ENCODE measurements around the gene DBH.

DBH gene

DNA sequence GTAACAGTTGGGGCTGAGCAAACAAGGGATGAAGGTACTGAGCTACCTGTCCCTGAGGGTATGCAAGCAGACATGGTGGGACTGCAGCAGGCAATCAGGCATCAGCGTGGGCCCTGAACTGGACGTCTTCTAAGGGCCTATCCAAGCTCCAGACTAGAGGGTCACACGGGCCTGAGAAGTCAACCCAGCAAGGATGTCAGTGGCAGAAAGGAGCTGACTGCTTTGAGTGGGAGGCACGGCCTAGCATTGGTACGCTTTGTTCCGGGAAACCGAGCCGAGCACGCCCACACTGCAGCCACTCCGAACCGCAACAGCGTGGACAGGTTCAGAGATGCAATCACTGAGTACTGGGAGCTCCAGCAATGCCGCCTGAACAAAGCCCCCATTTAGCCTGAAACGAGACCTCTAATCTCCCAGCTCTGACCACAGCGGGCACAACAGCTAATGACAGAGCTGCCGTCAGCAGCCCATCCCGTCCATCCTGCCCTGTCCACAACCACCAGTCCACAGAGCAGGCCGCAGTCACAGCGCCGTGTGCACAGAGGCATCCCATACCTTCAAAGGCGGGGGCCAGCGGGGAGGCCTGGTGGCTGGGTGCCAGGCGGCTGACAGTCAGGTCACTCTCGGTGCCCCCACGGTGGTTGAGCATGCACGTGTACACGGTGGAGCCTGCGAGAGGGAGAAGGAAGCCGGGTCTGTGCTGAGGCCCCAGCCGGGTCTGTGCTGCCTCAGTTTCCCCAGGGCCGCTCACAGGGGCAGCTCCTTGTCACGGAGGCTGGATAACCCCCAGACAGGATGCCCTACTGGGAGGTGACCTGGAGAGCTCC is 57.8 kb downstream of the DBH start:
- TF ChIP-seq, protein P1, sequence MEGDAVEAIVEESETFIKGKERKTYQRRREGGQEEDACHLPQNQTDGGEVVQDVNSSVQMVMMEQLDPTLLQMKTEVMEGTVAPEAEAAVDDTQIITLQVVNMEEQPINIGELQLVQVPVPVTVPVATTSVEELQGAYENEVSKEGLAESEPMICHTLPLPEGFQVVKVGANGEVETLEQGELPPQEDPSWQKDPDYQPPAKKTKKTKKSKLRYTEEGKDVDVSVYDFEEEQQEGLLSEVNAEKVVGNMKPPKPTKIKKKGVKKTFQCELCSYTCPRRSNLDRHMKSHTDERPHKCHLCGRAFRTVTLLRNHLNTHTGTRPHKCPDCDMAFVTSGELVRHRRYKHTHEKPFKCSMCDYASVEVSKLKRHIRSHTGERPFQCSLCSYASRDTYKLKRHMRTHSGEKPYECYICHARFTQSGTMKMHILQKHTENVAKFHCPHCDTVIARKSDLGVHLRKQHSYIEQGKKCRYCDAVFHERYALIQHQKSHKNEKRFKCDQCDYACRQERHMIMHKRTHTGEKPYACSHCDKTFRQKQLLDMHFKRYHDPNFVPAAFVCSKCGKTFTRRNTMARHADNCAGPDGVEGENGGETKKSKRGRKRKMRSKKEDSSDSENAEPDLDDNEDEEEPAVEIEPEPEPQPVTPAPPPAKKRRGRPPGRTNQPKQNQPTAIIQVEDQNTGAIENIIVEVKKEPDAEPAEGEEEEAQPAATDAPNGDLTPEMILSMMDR (IDR thresholded peaks at IDR 0.05; ENCODE audit: borderline replicate concordance, insufficient read depth, low read depth, low read length), result no peak

DNA sequence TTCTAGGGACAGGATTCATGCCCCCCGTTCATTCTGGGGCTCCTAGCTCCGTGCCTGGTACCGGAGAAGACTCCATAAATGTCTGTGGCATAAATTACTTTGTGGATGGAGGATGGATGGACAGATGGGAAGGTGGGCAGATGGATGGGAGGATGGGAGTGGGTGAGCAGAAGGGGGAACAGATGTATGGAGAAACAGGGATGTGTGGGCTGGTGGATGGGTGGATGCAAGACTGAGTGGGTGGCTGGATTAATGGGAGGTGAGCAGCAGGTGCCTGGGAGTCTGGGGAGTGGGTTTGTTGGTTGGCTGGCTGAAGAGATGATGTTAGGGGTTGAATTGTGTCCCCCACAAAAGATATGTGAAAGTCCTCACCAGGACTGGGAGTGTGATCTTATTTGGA is 58.5 kb downstream of the DBH start:
- TF ChIP-seq, protein P1 (IDR thresholded peaks at IDR 0.05; ENCODE audit: borderline replicate concordance, insufficient read depth, low read depth, low read length), result no peak

More for the DNA sequence above, 57.8 kb downstream of the DBH start:
- H3K4me3 ChIP-seq (ENCODE audit: low read depth, low read length), result no peak overlapping the region

DNA sequence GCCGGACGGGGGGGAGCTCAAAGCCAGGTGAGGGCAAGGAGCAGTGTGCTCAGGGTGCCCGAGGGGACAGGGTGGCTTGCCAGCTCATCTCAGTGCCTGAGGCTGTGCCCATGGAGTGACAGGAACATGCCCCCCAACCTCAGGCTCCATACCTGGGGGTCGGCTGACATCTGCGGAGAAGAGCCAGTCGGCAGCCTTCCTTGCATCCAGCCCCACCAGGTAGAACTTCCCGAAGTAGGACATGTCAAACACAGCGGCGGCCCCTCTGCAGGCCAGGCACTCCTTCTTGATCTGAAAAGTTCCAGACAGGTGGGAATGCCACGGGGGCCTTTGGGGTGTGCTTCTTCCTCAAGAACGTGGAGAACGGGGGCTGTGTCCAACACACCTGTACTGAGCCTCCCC is 59.9 kb downstream of the DBH start:
- TF ChIP-seq, protein P1 (IDR thresholded peaks at IDR 0.05; ENCODE audit: borderline replicate concordance, insufficient read depth, low read depth, low read length), result no peak
- no peak overlapping the region for H3K4me3 ChIP-seq (ENCODE audit: low read depth, low read length)

More for the DNA sequence above, 58.5 kb downstream of the DBH start:
- H3K4me3 ChIP-seq (ENCODE audit: low read depth, low read length), result no peak overlapping the region

DNA sequence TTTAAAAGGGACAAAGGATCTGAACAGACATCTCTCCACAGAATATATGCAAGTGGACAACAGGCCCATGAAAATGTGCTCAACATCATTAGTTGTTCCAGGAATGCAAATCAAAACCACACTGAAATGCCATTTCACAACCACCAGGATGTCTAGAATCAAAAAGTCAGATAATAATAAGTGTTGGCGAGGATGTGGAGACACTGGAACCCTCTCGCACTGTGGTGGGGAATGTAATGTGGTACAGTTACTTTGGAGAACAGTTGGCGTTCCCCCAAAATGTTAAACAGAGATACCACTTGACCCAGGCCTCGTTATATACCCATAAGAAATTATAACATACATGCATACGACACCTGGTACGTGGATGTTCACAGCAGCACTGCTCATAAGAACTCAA is 63.4 kb downstream of the DBH start:
- TF ChIP-seq, protein P1 (IDR thresholded peaks at IDR 0.05; ENCODE audit: borderline replicate concordance, insufficient read depth, low read depth, low read length), result no peak
- no peak overlapping the region for H3K4me3 ChIP-seq (ENCODE audit: low read depth, low read length)

DNA sequence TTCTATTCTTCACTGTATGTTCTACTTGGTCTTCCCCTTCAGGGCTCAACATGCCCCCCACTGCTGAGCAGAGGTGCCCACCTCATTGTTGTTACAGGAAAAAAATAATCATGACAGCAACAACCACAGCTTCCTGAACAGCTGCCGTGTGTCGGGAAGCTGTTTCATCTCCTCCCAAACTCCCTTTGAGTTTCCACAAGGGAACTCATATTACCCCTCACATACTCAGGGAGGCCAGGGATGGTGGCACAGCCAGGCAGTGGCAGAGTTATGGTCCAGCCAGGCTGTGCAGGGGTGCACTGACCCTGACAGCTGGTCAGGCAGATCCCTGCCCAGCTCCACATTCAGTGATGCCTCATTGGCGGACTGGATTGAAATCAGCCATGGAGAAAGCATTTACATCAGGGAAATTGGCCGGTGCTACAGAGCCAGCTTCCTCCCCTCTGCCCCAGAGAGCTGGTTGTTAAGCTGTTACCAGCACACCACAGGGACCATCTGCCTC is 64.7 kb downstream of the DBH start:
- TF ChIP-seq, protein P1 (IDR thresholded peaks at IDR 0.05; ENCODE audit: borderline replicate concordance, insufficient read depth, low read depth, low read length), result no peak
- H3K4me3 ChIP-seq (ENCODE audit: low read depth, low read length), result no peak overlapping the region

DNA sequence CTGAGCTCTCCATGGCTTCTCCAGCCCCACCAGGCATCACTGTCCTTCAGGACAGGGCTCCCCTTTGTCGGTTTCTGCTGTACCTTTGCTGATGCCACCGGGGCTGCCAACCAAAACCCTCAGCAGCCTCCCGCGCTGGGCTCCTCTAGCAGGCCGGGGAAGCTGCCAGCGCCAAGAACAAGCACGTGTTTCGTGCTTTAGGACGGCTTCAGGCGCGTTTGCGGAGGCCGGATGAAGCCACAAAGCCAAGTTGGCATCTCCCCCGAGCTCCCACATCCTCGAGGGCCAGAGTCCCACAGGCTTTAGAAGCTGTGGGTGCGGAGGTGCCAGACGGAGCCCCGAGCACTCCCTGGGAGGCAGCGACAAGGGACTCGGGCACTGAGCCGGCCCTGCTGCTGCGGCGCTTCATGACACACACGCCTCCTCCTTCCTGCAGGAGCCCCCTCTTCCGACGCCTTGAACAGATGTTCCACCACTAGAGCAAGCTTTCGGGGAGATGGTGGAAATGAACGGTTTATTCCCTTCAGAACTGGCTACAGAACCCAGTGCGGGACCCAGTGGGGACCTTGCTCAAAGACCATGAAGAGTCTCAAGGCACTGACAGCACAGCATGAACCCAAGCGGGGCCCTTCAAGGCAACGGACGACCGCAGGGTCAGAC is 65.3 kb downstream of the DBH start:
- TF ChIP-seq, protein P1 (IDR thresholded peaks at IDR 0.05; ENCODE audit: borderline replicate concordance, insufficient read depth, low read depth, low read length), result no peak
- H3K4me3 ChIP-seq (ENCODE audit: low read depth, low read length), result no peak overlapping the region
